ENCODE measurements around the gene CMIP.

DNA sequence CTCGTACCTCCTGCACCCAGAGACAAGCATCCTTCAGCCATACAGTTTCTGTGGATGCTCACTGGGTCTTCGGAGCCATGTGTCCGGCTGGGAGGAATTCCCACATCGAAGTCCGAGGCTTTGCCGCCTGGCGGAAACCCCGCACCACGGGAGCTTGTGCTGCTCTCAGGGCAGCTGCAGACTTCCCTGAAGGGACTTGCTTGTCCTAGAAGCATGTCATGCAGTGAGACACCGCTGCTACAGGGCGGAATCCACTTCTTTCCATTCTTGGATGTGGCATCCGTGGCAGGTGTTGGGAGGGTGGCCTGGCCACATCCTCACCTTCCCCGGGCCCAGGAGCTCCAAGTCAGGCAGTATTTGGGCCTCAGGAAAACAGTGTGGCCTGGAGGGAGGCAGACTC is 122.5 kb downstream of the CMIP start:
- TF ChIP-seq KAT7 (CRISPR knock-in tag; IDR thresholded peaks at IDR 0.05; ENCODE audit: borderline replicate concordance) (no peak), CREB1 (CRISPR knock-in tag; IDR thresholded peaks at IDR 0.05) (no peak), CBFB (CRISPR knock-in tag; IDR thresholded peaks at IDR 0.05; ENCODE audit: low read depth) (no peak), GRHL2 (CRISPR knock-in tag; IDR thresholded peaks at IDR 0.05; ENCODE audit: insufficient replicate concordance, severe bottlenecking) (no peak), GABPB1 (CRISPR knock-in tag; IDR thresholded peaks at IDR 0.05) (no peak)
- TF ChIP-seq, protein P1, sequence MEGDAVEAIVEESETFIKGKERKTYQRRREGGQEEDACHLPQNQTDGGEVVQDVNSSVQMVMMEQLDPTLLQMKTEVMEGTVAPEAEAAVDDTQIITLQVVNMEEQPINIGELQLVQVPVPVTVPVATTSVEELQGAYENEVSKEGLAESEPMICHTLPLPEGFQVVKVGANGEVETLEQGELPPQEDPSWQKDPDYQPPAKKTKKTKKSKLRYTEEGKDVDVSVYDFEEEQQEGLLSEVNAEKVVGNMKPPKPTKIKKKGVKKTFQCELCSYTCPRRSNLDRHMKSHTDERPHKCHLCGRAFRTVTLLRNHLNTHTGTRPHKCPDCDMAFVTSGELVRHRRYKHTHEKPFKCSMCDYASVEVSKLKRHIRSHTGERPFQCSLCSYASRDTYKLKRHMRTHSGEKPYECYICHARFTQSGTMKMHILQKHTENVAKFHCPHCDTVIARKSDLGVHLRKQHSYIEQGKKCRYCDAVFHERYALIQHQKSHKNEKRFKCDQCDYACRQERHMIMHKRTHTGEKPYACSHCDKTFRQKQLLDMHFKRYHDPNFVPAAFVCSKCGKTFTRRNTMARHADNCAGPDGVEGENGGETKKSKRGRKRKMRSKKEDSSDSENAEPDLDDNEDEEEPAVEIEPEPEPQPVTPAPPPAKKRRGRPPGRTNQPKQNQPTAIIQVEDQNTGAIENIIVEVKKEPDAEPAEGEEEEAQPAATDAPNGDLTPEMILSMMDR (IDR thresholded peaks at IDR 0.05), result no peak
- TF ChIP-seq, protein P2, sequence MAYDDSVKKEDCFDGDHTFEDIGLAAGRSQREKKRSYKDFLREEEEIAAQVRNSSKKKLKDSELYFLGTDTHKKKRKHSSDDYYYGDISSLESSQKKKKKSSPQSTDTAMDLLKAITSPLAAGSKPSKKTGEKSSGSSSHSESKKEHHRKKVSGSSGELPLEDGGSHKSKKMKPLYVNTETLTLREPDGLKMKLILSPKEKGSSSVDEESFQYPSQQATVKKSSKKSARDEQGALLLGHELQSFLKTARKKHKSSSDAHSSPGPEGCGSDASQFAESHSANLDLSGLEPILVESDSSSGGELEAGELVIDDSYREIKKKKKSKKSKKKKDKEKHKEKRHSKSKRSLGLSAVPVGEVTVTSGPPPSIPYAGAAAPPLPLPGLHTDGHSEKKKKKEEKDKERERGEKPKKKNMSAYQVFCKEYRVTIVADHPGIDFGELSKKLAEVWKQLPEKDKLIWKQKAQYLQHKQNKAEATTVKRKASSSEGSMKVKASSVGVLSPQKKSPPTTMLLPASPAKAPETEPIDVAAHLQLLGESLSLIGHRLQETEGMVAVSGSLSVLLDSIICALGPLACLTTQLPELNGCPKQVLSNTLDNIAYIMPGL (CRISPR knock-in tag; IDR thresholded peaks at IDR 0.05), result no peak
- TF ChIP-seq, protein P3, sequence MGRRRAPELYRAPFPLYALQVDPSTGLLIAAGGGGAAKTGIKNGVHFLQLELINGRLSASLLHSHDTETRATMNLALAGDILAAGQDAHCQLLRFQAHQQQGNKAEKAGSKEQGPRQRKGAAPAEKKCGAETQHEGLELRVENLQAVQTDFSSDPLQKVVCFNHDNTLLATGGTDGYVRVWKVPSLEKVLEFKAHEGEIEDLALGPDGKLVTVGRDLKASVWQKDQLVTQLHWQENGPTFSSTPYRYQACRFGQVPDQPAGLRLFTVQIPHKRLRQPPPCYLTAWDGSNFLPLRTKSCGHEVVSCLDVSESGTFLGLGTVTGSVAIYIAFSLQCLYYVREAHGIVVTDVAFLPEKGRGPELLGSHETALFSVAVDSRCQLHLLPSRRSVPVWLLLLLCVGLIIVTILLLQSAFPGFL (CRISPR knock-in tag; IDR thresholded peaks at IDR 0.05; ENCODE audit: borderline replicate concordance), result no peak
- TF ChIP-seq, protein P4, sequence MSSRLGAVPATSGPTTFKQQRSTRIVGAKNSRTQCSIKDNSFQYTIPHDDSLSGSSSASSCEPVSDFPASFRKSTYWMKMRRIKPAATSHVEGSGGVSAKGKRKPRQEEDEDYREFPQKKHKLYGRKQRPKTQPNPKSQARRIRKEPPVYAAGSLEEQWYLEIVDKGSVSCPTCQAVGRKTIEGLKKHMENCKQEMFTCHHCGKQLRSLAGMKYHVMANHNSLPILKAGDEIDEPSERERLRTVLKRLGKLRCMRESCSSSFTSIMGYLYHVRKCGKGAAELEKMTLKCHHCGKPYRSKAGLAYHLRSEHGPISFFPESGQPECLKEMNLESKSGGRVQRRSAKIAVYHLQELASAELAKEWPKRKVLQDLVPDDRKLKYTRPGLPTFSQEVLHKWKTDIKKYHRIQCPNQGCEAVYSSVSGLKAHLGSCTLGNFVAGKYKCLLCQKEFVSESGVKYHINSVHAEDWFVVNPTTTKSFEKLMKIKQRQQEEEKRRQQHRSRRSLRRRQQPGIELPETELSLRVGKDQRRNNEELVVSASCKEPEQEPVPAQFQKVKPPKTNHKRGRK (CRISPR knock-in tag; IDR thresholded peaks at IDR 0.05; ENCODE audit: borderline replicate concordance), result no peak
- TF ChIP-seq, protein P5, sequence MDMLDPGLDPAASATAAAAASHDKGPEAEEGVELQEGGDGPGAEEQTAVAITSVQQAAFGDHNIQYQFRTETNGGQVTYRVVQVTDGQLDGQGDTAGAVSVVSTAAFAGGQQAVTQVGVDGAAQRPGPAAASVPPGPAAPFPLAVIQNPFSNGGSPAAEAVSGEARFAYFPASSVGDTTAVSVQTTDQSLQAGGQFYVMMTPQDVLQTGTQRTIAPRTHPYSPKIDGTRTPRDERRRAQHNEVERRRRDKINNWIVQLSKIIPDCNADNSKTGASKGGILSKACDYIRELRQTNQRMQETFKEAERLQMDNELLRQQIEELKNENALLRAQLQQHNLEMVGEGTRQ (CRISPR knock-in tag; IDR thresholded peaks at IDR 0.05), result no peak

All from WTC11 (cell line).